AG04449 (cell line): Measurements from ENCODE around the gene FCRLA.
A peak's percentile ranks its signal among the peaks of the same experiment; 100 is the strongest.
"Not testable (repeated sequence)": the region's sequence is repeated elsewhere in the genome, so short reads cannot be mapped to it uniquely, and the experiment has no call there.

ENCODE experiments used
- CTCF ChIA-PET: fragments of 350-600 bp; formaldehyde crosslinking; extraction: SDS; loops from one replicate; lab custom pipeline; 2021; ENCODE audit warnings: antibody characterized with exemption; lab: Yijun Ruan, JAX
- POLR2A ChIA-PET: fragments of 400-600, 350-600 bp; formaldehyde crosslinking; extraction: SDS; loops from one replicate; lab custom pipeline; 2020; ENCODE audit warnings: antibody characterized with exemption, inconsistent platforms; lab: Yijun Ruan, JAX
- DNase-seq: peaks from one replicate; pipeline ENCODE4 v3.0.0-alpha.2; 2010; ENCODE audit warnings: low read depth, low spot score
- H3K4me3 ChIP-seq: 2 replicates; pipeline ENCODE4 v1.5.1; 2011; ENCODE audit warnings: low read depth, mild to moderate bottlenecking, control low read depth, low read length
- TF ChIP-seq, protein P1 (sequence below): IDR thresholded peaks from one replicate; pipeline ENCODE4 v1.5.1; 2011; ENCODE audit warnings: mild to moderate bottlenecking, moderate library complexity, low read length, control low read depth, inconsistent platforms; ENCODE audit not compliant: insufficient read depth; ENCODE audit errors: missing control alignments

Gene FCRLA

GRCh38 chr1:161722406-161722805, 15.4 kb downstream of the FCRLA start:
- ChIA-PET CTCF (interaction anchor here (0.7 to 1.4 kb wide), 4 partner anchors 13 to 235 kb away, joined by 3 to 4 read pairs (median 3); no protein-coding TSS in a partner anchor), POLR2A (interaction anchor here (1.5 kb wide), 1 partner anchor 16 kb away, joined by 4 read pairs; no protein-coding TSS in a partner anchor)
- no peak for DNase-seq
- H3K4me3 ChIP-seq, result no peak overlapping the region
- TF ChIP-seq, protein P1, sequence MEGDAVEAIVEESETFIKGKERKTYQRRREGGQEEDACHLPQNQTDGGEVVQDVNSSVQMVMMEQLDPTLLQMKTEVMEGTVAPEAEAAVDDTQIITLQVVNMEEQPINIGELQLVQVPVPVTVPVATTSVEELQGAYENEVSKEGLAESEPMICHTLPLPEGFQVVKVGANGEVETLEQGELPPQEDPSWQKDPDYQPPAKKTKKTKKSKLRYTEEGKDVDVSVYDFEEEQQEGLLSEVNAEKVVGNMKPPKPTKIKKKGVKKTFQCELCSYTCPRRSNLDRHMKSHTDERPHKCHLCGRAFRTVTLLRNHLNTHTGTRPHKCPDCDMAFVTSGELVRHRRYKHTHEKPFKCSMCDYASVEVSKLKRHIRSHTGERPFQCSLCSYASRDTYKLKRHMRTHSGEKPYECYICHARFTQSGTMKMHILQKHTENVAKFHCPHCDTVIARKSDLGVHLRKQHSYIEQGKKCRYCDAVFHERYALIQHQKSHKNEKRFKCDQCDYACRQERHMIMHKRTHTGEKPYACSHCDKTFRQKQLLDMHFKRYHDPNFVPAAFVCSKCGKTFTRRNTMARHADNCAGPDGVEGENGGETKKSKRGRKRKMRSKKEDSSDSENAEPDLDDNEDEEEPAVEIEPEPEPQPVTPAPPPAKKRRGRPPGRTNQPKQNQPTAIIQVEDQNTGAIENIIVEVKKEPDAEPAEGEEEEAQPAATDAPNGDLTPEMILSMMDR, result no peak

DNA sequence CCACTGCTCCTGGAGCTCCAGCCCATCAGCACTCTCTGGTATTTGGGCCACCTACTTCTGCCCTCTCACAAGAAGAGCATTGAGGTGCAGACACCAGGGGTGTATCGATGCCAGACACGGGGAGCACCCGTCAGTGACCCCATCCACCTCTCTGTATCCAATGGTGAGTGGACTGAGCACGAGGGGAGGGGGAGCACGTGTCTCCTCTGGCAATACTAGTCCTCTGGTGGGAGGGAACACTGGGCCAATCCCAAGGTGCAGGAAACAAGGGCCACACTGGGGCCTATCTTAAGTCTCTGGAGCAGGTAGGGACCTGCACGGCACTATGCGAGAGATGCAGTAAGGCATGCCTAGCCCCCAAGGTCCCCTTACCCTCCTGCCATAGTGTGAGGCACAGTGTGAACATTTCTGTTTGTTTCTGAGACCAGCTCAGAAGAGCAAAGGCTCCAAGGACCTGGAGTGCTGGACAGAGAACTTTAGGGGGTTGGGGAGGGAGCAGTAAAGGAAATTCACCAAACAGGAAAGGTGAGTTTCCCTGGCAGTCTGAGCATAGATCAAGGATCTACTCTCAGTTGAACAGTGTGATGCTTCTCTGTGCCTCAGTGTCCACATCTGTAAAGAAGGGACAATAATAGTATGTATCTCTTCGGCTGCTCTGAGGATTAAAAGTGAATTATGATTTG, 16.6 kb downstream of the FCRLA start:
- CTCF ChIA-PET, result interaction anchor here (1.2 kb wide), 1 partner anchor 8 kb away, joined by 4 read pairs; no protein-coding TSS in a partner anchor
- TF ChIP-seq, protein P1, result no peak
- H3K4me3 ChIP-seq, result no peak overlapping the region
- POLR2A ChIA-PET, result interaction anchor here (0.6 kb wide), 1 partner anchor 410 kb away, joined by 3 read pairs; the partner anchor contains the start of gene SDHC
- no peak for DNase-seq

- CTCF ChIA-PET, result interaction anchor here (0.6 to 2.9 kb wide), 8 partner anchors 11 to 240 kb away, joined by 3 to 28 read pairs (median 9); no protein-coding TSS in a partner anchor
- H3K4me3 ChIP-seq, result peak overlapping the region; percentile 75
- POLR2A ChIA-PET, DNase-seq: not testable (repeated sequence)
Observed at GRCh38 chr1:161725258-161725907, 18.4 kb downstream of the FCRLA start.

- TF ChIP-seq, protein P1, result peak; percentile 55
- CTCF ChIA-PET, result interaction anchor here (0.7 to 2.9 kb wide), 10 partner anchors 9 to 240 kb away, joined by 3 to 28 read pairs (median 8); partner anchors contain the start of genes DUSP12 and FCRLA
- H3K4me3 ChIP-seq, result peak overlapping the region; percentile 75
- POLR2A ChIA-PET, result interaction anchor here (1.1 to 1.5 kb wide), 2 partner anchors 13 to 24 kb away, joined by 4 to 5 read pairs; partner anchors contain the start of gene DUSP12
- DNase-seq, result no peak
Observed at GRCh38 chr1:161725908-161726472, 19.0 kb downstream of the FCRLA start.

GRCh38 chr1:161726473-161727255, 19.6 kb downstream of the FCRLA start:
- no peak for DNase-seq
- peak overlapping the region; percentile 75 for H3K4me3 ChIP-seq
- POLR2A ChIA-PET, result interaction anchor here (1.1 to 1.5 kb wide), 3 partner anchors 12 to 23 kb away, joined by 4 to 5 read pairs (median 4); partner anchors contain the start of genes DUSP12 and FCRLA
- CTCF ChIA-PET, result interaction anchor here (1.3 to 2.9 kb wide), 8 partner anchors 8 to 23 kb away, joined by 4 to 28 read pairs (median 10); partner anchors contain the start of genes DUSP12 and FCRLA
- TF ChIP-seq, protein P1, result no peak
